Calu3 (cell line): ENCODE data around the gene PLEKHG3. TPM values are rescaled to one million over a fixed set of nuclear protein-coding genes. Genes with fewer than 3 reads are reported as not detected.

Experiments used
- BruUV-seq: library from RNA; stranded (reverse); fragments of 400-500 nt; replicated peaks from 2 replicates; lab custom pipeline; 2021; lab: Mats Ljungman, UMichigan
- CTCF ChIA-PET: fragments of 300-600 bp; sonication (Branson Sonifier 250); formaldehyde crosslinking; loops from one replicate; lab custom pipeline; 2022; ENCODE audit warnings: antibody characterized with exemption; lab: Charles Lee
- DNase-seq: peaks from one replicate; pipeline ENCODE4 v3.0.0; 2022
- H3K27ac Mint-ChIP-seq: one replicate; pipeline ENCODE4 v1.8.0; 2022; ENCODE audit warnings: mixed read lengths; ENCODE audit not compliant: unreplicated experiment
- H3K27me3 Mint-ChIP-seq: one replicate; pipeline ENCODE4 v1.8.0; 2022; ENCODE audit warnings: mixed read lengths; ENCODE audit not compliant: unreplicated experiment
- H3K36me3 Mint-ChIP-seq: one replicate; pipeline ENCODE4 v1.8.0; 2022; ENCODE audit warnings: mild to moderate bottlenecking, moderate library complexity, mixed read lengths; ENCODE audit not compliant: insufficient read depth, unreplicated experiment
- H3K4me1 Mint-ChIP-seq: one replicate; pipeline ENCODE4 v1.8.0; 2022; ENCODE audit warnings: mild to moderate bottlenecking, low read depth, mixed read lengths; ENCODE audit not compliant: unreplicated experiment
- H3K4me3 Mint-ChIP-seq: one replicate; pipeline ENCODE4 v1.8.0; 2022; ENCODE audit warnings: mild to moderate bottlenecking, low read depth, moderate library complexity, mixed read lengths; ENCODE audit not compliant: unreplicated experiment
- H3K9me3 Mint-ChIP-seq: one replicate; pipeline ENCODE4 v1.8.0; 2022; ENCODE audit warnings: low read depth, mixed read lengths; ENCODE audit not compliant: unreplicated experiment
- CTCF ChIP-seq: fragments of 200-600 bp; IDR thresholded peaks from one replicate; pipeline ENCODE4 v1.8.0; 2022; ENCODE audit warnings: antibody characterized with exemption; ENCODE audit not compliant: unreplicated experiment
- intact Hi-C: fragments of 100-400 bp; cut with micrococcal nuclease; formaldehyde crosslinking; loops from one replicate; pipeline ENCODE4 v1.10.0; 2022; ENCODE audit not compliant: unreplicated experiment
- total RNA-seq: library from RNA; stranded (reverse); gene quantifications from 2 replicates; pipeline ENCODE4 v1.2.3, GENCODE V29; 2022

Gene PLEKHG3
- total RNA-seq, 1 experiment from 2014 or later, result 39.0 TPM

- peaks cover 37% of the 10 kb centered on the region for H3K4me1 Mint-ChIP-seq
- H3K27ac Mint-ChIP-seq, result peak overlapping the region; percentile 69
- H3K9me3 Mint-ChIP-seq, result no peaks in the 10 kb centered on the region
- H3K4me3 Mint-ChIP-seq, result peak overlapping the region; percentile 19
- H3K27me3 Mint-ChIP-seq, result no peaks in the 10 kb centered on the region
- CTCF ChIA-PET, result interaction anchor here (0.6 to 1.3 kb wide), 8 partner anchors 10 to 574 kb away, joined by 3 to 5 read pairs (median 4); no protein-coding TSS in a partner anchor
- H3K36me3 Mint-ChIP-seq, result peaks cover 9% of the 10 kb centered on the region
- no TSS peak for BruUV-seq
- peak; percentile 88 for DNase-seq
- TF ChIP-seq CTCF, result no peak
- intact Hi-C loops, result loop anchor here (5.0 kb wide), 1 partner anchor 36 kb away; no protein-coding TSS in a partner anchor
Measured at GRCh38 chr14:64726585-64726890, 22.3 kb downstream of the PLEKHG3 start.

- intact Hi-C loops, result loop anchor here (5.0 kb wide), 1 partner anchor 35 kb away; no protein-coding TSS in a partner anchor
- Mint-ChIP-seq H3K4me3 (no peak overlapping the region), H3K27me3 (no peaks in the 10 kb centered on the region), H3K27ac (no peak overlapping the region), H3K9me3 (no peaks in the 10 kb centered on the region), H3K4me1 (peaks cover 29% of the 10 kb centered on the region), H3K36me3 (peaks cover 11% of the 10 kb centered on the region)
- no peak for DNase-seq
- TF ChIP-seq CTCF, result no peak
- CTCF ChIA-PET, result no interaction called here
- no TSS peak for BruUV-seq
Measured at GRCh38 chr14:64727551-64728071, 23.4 kb downstream of the PLEKHG3 start.

GRCh38 chr14:64728106-64728505, 23.9 kb downstream of the PLEKHG3 start:
- Mint-ChIP-seq H3K4me1 (peaks cover 29% of the 10 kb centered on the region), H3K36me3 (peaks cover 16% of the 10 kb centered on the region), H3K27me3 (no peaks in the 10 kb centered on the region), H3K4me3 (no peak overlapping the region), H3K9me3 (no peaks in the 10 kb centered on the region), H3K27ac (no peak overlapping the region)
- TF ChIP-seq CTCF, result no peak
- no TSS peak for BruUV-seq
- DNase-seq, result no peak
- intact Hi-C loops, result loop anchor here (5.0 kb wide), 1 partner anchor 34 kb away; no protein-coding TSS in a partner anchor
- CTCF ChIA-PET, result no interaction called here

- intact Hi-C loops, result loop anchor here (5.0 kb wide), 1 partner anchor 33 kb away; no protein-coding TSS in a partner anchor
- H3K27ac Mint-ChIP-seq, result no peak overlapping the region
- H3K36me3 Mint-ChIP-seq, result peaks cover 22% of the 10 kb centered on the region
- H3K4me1 Mint-ChIP-seq, result peaks cover 25% of the 10 kb centered on the region
- no peaks in the 10 kb centered on the region for H3K27me3 Mint-ChIP-seq
- TF ChIP-seq CTCF, result no peak
- no peak overlapping the region for H3K4me3 Mint-ChIP-seq
- BruUV-seq, result no TSS peak
- H3K9me3 Mint-ChIP-seq, result no peaks in the 10 kb centered on the region
- no peak for DNase-seq
- CTCF ChIA-PET, result no interaction called here
Measured at GRCh38 chr14:64728856-64729255, 24.6 kb downstream of the PLEKHG3 start.
